NCI-H774 (cell line): Measurements from ENCODE around the gene ALDH4A1.

Experiments used
- DNase-seq: peaks from one replicate; lab custom pipeline; 2025; lab: John Stamatoyannopoulos, UW

The ALDH4A1 gene

DNA sequence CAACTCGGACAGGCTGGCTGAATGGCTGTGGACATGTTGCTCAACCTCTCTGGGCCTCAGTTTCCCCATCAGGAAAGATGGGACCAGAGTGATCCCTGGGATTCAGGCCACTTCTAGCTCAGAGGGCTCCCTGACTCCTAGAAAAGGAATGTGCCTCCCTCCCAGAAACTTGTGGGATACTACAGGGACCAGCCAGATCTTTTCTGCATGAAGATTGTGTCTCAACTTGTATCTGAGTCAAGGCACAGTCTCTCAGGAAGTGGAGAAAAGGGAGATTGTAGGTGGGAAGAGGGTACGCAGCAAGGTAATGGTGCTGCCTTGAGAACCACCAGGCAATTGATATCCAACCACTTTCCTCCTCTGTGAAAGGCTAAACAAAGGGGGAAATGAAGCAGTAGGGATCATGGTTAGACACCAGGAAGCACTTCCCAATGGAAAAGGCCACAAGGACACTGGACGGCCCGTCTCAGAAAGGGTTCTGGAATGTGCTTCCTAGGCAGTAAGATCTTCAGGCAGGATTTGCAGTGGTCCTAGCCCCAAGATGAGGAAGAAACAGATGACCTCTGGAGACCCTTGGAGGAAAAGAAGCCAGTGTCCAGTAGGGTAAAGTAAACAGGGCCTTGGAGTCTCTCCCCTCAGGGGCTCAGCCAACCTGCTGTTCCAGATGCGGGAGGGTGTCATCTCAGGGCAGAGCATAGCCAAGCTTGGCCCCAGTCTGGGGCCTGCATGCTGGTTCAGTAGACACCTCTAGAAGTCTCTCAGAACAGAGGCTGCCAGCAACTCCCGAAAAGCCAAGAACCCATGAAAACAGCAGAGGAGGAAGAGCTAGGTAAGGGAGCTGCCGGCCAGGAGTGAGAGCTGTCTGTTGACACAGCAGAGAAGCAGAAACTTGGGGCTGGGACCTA is 37.3 kb upstream of the ALDH4A1 start:
- DNase-seq = no peak

DNA sequence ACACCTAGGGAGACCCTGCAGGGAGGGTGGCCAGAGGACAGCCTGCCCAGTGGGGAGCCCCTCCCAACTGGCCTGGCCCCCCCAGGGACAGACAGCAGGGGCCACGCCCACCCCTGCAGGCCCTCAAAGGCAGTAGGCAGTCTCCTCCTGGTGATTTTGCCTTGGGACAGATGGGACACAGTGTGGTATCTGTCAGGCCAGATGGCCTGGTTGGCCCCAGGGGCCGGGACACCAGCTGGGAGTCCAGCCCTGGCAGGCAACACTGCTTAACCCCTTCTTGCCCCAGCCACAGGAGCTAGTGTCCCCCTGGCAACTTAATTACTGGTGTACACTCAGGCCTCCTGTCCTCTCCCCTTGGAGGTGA is 36.3 kb upstream of the ALDH4A1 start:
- no peak for DNase-seq

DNA sequence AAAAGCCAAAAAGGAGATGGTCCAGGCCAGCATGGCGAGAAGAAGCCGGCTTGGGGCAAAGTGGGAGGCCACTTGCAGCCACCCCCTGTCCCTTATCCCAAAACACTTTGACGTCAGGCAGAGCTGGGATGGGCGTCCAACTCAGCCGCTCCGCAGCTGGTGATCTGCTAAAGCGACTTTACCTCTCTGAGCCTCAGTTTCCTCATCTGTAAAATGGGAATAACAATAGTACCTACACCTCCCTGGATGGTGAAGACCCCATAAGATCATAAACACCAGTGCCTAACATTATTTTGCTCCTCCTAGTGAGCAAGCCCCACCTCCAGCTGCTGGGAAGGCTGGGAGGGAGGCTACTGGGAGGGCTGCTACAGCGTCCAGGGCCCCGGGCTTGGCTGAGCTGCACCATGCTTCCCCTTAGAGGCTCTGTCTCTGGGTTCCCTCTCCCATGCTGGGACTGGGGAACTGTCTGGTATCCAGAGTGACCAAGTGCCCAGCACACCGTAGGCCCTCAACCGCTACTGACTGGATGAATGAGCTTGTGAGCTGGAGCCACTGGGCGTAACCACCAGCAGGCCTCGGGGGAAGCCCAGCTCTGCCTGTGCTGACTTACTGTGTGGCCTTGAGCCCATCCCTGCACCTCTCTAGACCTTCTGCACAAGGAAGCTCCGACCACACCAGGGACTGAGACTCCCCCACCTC is 35.8 kb upstream of the ALDH4A1 start:
- DNase-seq = no peak

DNA sequence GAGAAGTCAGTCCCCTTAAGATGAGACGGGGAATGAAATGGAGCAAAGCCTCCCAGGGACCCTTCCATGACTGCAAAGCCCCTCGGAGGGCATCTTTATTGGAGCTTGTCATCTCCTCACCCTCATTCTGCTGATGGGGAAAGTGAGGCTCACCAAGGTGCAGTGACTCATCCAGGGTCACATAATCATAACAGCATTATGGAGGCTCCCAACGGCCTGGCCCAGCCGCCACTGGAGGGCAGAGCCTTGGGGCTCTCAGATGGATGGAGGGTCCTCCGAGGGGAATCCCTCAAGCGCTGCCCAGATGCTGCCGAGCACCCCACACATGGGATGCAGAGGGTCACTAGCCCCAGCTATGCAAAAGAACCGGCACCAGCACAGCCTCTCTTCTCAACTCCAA is 35.2 kb upstream of the ALDH4A1 start:
- no peak for DNase-seq

DNA sequence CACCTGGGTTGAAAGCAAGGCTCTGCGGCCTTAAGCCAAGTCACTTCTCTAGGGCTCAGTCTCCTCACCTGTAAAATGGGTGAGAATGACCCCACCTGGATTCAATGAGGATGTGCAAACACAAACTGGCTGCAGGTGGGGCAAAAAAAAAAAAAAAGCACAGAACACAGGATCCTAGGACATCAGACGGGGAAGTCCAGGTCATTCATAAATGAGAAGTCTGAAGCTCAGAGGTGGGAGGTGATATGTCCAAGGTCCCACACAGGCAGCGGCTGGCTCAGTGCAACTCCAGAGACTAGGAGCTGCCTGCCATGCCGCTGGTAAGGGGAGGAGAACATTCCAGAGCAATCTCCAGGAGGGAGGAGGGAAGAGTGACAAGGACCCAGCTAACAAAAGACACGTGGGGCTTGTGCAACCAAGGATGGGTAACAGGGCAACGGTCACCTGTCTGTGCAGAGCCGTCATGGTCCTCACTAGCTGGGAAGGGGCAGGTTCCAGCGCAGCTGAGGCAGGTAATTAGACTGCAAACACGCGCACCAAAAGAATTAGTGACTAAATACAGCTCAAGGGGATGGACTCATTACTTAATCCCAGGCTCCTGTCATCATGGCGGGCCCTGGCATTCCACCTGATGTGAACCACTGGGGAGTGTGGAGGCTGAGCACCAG is 34.6 kb upstream of the ALDH4A1 start:
- DNase-seq = no peak

DNA sequence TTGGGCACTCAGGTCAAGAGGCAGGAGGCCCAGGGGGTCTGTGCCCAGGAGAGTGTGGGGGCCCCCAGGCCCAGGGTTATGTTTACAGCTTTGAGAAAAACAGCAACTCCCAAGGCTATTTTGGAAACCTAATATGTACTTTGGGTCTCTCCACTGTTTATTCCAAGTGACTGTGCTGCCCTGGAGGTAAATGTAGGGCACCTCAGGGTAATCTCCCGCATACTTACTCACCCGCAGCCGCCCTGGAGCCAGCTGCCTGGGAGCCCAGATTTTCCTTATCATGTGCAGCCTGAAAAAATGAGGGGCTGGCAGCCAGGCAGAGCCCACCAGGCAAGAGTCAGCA is 34.1 kb upstream of the ALDH4A1 start:
- no peak for DNase-seq

DNA sequence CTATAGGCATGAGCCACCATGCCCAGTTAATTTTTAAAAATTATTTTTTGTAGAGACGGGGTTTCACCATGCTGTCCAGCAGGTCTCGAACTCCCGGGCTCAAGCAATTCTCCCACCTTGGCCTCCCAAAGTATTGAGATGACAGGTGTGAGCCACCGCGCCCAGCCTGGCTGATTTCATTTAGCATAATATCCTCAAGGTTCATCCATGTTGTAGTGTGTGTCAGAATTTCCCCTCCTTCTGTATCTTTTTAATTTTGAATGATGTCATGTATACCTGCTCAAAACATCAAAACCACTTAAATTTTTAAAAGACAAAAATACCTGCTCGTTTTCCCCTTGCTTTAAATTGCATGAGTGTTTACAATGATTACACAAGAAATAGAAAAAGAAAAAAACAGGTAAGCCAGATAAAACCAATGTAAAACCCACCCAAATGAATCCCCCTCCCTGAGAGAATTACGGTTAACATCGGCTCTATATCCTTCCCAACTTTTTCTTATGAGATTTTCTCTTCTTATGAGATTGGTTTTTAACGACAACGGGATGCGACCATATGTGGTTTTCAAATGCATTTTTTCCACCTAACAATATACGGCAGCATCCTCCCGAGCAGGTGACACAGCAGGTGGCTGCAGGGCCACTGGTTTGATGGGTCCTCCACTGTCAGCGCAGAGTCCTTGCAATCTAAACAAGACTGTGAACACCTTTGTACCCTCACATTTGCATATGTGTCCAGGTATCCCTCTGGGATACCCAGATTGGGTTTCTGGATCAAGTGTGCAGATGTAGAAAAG is 32.0 kb upstream of the ALDH4A1 start:
- no peak for DNase-seq

DNA sequence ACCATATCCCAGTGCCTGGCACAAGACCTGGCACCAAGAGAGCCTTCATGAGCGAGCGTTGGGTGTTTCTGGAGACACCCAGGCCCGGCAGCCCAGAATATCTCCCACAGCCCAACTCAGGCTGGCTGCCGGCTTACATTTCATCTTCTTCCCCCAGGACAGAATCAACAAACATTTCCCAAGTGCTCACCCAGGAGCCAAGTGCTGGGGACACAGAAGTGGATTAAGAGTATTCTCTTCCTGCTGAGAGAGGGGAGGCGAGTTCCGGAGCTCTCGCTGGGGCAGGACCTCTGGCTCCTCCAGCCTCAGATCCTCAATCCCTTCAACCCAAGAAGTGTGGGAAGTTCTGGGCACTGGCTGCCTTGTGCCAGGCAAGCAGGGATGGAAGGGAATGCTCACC is 30.5 kb upstream of the ALDH4A1 start:
- DNase-seq = no peak

DNA sequence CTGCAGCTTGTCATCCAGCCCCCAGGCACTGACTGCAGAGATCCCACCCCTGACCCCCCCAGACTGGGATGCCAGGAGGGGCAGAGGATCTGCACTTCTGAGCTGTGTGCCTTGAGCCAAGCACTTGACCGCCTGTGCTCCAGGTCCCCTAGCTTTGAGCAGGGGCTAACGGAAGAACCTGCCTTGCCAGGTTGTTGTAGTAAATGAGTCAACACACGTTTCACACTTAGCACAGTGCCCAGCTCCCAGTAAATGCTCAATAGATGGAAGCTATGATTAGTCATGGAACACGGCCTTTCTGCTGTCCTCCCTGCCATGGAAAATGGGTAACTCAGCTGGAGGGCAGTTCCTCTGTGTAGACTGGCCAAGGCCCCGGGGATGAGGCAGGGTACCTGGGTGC is 30.0 kb upstream of the ALDH4A1 start:
- no peak for DNase-seq

DNA sequence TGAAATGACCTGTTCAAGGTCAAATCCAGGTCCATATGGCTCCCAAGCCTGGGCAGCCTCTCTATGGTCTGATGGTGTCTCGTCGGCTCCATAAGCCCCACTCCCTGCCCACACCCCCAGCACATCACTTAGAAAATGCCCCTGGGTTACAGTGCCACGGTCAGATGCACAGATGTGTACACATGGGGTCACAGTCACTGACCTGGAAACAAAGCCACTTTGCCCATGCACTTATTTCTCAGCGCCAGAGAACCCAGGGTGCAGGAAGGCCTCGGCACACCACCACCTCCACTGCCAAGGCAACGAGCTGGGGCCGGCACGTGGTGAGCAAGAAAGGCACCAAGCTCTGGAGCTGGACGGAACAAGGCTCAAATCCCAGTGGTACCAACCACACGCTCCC is 29.4 kb upstream of the ALDH4A1 start:
- no peak for DNase-seq

DNA sequence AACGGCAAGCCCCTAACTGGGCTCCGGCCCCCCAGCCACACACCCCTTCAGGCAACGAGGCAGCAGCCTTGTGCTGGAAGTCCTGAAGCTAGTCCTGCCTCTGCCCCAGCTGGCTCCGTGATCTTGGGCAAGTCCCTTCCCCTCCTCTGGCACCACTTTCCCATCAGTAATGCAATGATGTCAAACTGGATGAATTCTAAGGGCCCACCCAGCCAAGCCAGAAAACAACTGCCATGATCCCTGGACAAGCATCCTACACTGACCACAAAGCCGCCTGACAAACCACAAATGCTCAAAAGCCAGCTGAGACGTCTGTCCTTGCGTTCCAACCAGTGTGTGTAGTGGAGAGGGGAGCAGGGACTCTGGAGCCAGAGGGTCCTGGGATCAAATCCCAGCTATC is 27.3 kb upstream of the ALDH4A1 start:
- no peak for DNase-seq

DNA sequence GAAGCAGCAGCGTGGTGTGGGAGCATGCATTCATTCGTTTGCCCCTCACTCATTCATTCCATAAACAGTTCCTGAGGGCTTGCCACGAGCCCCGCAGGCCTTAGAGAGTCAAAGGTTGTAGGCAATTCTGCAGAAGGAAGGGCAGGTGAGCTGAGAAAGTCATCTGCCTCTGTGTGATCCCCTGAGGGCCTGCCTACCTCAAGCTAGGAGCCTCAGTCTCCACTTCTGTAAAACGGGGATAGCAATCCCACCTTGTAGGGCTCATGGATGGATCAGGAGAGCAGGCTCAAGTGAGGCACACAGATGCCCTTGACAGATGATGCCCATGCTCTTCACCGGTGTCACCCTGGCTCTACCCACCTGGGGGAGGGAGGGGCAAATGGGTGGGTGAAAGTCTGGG is 26.6 kb upstream of the ALDH4A1 start:
- DNase-seq = no peak

DNA sequence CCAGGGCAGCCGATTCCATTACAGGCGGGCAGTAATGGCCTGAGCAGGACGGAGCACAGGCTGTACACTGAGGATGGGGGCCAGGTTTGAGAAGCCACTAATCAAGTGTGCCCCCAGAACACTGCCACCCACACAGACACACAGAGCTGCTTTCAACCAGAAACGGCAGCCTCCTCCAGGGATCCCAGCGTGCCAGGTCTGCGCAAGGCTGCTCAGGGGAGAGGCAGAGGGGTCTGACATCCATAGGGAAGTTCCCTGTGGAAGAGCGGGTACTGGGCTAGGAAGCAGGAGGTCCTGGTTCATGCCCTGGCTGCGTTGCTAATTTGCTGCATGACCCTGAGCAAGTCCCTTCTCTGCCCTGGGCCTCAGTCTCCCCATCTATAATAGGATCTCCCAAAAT is 26.1 kb upstream of the ALDH4A1 start:
- DNase-seq = no peak

DNA sequence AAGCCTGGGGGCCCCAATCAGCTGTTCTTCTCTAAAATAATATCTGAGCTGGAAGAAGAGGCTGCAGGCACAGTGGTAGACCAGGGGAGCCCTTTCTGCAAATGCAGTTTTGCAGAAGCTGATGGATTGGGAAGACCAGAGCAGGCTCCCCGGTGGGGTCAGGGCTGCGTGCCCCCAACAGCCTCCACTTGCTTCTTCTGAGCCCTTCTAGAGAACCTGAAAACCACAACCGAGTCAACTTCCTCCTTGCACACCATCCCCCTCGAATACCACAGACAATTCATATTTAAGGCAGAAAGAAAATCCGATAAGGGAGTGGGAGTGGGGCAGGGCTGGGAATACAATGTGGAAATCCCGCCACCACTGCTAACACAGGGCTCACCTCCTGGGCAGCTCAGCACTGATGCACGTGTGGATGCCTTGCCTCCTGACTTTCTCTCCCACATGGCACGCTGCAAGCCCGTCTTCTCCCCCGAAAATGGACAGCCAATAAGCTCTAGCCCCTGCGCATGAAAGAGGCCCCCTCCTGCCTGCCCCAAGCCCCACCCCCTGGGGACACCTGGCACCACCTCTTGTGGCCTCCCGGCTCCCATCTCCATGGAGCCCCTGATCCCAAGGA is 25.4 kb upstream of the ALDH4A1 start:
- DNase-seq = no peak

DNA sequence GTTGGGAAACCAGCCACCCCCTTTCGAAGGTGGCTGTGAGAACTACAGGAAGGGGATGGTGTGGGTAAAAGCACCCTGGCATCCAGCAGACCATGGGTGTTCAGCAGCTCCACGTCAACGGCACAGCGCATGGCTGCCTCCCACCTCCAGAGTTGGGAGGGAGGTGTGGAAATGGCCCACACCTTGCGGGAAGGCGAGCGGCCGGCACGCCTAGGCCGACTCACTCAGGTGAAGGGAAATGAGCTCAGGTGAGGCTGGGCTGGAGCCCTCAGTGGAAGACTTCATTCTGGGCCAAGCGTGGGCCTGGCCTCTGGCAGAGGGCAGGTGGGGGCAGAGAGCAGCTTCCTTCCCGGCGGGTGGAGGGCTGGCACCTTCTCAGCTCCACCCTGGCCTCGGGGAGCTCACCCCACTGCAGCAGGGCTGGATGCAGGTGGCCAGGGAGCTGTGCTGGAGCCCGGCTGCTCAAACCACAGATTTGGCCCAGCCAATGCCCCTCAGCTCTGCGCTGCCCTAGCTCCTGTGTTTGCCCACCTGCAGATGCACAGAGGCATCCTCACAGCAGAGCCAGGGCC is 24.8 kb upstream of the ALDH4A1 start:
- no peak for DNase-seq

DNA sequence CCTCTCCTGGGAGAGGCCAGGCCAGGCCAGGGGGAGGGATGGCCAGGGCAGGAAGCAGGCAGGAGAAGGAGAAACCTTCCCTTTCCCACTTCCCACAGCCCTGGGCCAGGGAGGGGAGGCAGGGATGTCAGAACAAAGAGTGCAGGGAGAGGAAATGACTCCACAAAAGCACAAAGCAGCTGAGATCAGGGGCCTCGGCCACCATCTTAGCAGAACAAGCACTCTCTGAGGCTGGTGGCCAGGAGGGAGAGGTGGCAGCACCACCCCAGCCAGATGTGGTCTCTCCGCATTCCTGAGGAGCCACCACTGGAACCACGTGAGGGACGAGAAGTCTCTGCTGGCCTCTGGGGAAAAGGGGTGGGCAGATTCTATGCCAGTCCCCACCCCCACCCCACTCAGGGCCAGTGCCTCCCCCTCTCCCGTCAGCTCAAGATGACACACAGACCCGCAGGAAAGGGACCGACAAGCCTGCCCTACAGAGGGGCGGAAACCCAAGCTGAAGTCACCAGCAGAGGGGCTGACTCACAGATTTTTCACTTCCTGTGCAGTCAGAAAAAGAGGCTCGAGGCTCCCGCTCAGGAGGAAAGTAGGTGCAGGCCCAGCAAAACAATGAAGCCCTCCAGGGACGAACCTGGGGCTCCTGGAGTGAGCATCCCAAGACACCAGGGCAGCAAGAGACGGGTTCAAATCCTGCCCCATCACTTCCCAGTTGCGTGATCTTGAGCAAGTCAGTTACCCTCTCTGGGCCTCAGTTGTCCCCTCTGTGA is 24.1 kb upstream of the ALDH4A1 start:
- no peak for DNase-seq

DNA sequence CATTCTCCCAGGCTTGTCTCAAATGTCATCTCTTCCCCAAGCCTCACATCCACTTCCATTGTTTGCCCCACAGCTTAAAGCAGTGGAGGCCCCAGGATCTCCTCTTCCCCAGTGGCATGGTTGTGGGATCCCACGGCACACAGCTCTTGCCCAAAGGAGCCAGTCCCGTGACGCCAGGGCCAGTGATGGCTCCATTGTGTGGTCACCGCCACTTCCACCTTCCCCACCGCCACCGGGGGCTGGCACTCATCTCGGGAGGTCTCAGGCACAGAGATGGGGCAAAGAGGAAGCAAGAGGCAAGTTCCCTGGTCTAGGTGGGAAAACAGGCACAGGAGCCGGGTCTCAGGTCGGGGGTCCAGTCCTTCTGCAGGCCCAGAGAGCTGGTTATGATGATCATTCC is 22.9 kb upstream of the ALDH4A1 start:
- no peak for DNase-seq

DNA sequence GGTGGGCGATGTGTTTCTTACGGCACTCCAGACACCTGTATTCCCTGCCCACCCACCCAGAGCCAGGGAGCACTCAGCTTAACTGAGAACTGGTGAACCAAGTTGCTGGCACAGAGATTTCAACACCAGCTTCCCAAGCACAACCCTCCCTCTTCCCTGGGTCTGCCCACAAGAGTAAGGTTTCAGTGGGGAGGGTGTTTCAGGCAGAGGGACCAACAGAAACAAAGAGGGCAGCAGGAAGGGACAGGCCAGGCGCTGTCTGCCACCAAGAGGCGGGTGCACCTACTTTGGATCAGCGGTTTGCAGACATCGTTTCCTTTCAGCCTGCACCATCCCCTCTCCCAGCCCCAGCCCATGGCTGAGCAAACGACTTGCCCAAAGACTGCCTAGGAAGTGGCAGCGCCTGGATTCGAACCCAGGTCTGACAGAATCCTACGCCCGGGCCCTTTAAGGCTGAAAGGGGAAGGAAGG is 21.9 kb upstream of the ALDH4A1 start:
- no peak for DNase-seq

DNA sequence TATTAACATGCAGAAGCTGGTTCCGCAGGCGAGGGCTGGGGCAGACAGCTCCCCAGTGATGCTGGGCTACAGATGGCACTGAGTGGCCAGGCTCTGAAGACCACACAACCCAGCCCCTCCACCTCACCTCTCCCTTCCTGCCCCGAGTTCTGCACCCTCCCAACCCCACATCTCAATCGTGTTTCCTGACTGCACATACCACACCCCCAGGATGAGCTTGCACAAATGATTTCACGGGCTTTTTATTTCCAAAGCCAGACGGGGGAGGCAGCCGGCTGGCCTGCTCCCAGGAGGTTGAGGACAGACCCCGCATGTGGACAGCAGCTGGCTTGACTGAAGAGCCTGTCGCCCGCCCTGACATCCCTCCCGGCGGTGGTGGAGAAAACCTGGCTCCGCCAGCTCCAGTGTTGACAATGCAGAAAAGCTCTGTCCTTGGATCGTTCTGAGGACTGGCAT is 21.4 kb upstream of the ALDH4A1 start:
- DNase-seq = no peak
